HEK293T (cell line): ENCODE data around the gene TUBB4A.

Experiments
- CTCF ChIA-PET: fragments of 350-600 bp; formaldehyde crosslinking; extraction: SDS; loops from one replicate; lab custom pipeline; 2021; ENCODE audit warnings: antibody characterized with exemption, inconsistent platforms; lab: Yijun Ruan, JAX
- POLR2A ChIA-PET: fragments of 350-600 bp; formaldehyde crosslinking; extraction: SDS; loops from one replicate; lab custom pipeline; 2020; ENCODE audit warnings: antibody characterized with exemption, inconsistent platforms; lab: Yijun Ruan, JAX
- DNase-seq: peaks from one replicate; pipeline ENCODE4 v3.0.0; 2012; ENCODE audit warnings: mixed read lengths; ENCODE audit errors: extremely low spot score
- ARNT ChIP-seq: fragments of 450-650 bp; IDR thresholded peaks from 2 replicates; pipeline ENCODE4 v1.6.1; 2017; ENCODE audit warnings: mild to moderate bottlenecking
- BHLHE40 ChIP-seq: fragments of 450-650 bp; IDR thresholded peaks from 2 replicates; pipeline ENCODE4 v1.6.1; 2016; ENCODE audit warnings: mild to moderate bottlenecking, moderate library complexity, borderline replicate concordance
- CTBP1 ChIP-seq: fragments of 450-650 bp; IDR thresholded peaks from 2 replicates; pipeline ENCODE4 v1.6.1; 2016; ENCODE audit warnings: borderline replicate concordance
- ELF4 ChIP-seq: fragments of 450-650 bp; IDR thresholded peaks from 2 replicates; pipeline ENCODE4 v1.6.1; 2017; ENCODE audit warnings: antibody characterized with exemption
- FOXA1 ChIP-seq: fragments of 450-650 bp; IDR thresholded peaks from 2 replicates; pipeline ENCODE4 v1.6.1; 2016; ENCODE audit warnings: mild to moderate bottlenecking
- FOXK2 ChIP-seq: fragments of 450-650 bp; IDR thresholded peaks from 2 replicates; pipeline ENCODE4 v1.6.1; 2016; ENCODE audit warnings: mild to moderate bottlenecking
- FOXM1 ChIP-seq: fragments of 450-650 bp; IDR thresholded peaks from 2 replicates; pipeline ENCODE4 v1.6.1; 2017; ENCODE audit warnings: mild to moderate bottlenecking, borderline replicate concordance
- HDGF ChIP-seq: fragments of 450-650 bp; IDR thresholded peaks from 2 replicates; pipeline ENCODE4 v1.6.1; 2017; ENCODE audit warnings: antibody characterized with exemption, borderline replicate concordance
- L3MBTL2 ChIP-seq: fragments of 450-650 bp; conservative IDR thresholded peaks from 2 replicates; pipeline ENCODE4 v1.6.1; 2016; ENCODE audit warnings: mild to moderate bottlenecking
- LEF1 ChIP-seq: fragments of 450-650 bp; IDR thresholded peaks from 2 replicates; pipeline ENCODE4 v1.6.1; 2017; ENCODE audit warnings: mild to moderate bottlenecking, borderline replicate concordance
- NFRKB ChIP-seq: fragments of 450-650 bp; IDR thresholded peaks from 2 replicates; pipeline ENCODE4 v1.6.1; 2016; ENCODE audit warnings: mild to moderate bottlenecking, moderate library complexity
- PKNOX1 ChIP-seq: fragments of 450-650 bp; IDR thresholded peaks from 2 replicates; pipeline ENCODE4 v1.6.1; 2016
- SP1 ChIP-seq: fragments of 450-650 bp; IDR thresholded peaks from 2 replicates; pipeline ENCODE4 v1.6.1; 2017
- SUZ12 ChIP-seq: fragments of 450-650 bp; IDR thresholded peaks from 2 replicates; pipeline ENCODE4 v1.6.1; 2016; ENCODE audit warnings: mild to moderate bottlenecking
- TARDBP ChIP-seq: fragments of 450-650 bp; IDR thresholded peaks from 2 replicates; pipeline ENCODE4 v1.6.1; 2016
- ZNF384 ChIP-seq: fragments of 450-650 bp; IDR thresholded peaks from 2 replicates; pipeline ENCODE4 v1.6.1; 2016

The TUBB4A gene

DNA sequence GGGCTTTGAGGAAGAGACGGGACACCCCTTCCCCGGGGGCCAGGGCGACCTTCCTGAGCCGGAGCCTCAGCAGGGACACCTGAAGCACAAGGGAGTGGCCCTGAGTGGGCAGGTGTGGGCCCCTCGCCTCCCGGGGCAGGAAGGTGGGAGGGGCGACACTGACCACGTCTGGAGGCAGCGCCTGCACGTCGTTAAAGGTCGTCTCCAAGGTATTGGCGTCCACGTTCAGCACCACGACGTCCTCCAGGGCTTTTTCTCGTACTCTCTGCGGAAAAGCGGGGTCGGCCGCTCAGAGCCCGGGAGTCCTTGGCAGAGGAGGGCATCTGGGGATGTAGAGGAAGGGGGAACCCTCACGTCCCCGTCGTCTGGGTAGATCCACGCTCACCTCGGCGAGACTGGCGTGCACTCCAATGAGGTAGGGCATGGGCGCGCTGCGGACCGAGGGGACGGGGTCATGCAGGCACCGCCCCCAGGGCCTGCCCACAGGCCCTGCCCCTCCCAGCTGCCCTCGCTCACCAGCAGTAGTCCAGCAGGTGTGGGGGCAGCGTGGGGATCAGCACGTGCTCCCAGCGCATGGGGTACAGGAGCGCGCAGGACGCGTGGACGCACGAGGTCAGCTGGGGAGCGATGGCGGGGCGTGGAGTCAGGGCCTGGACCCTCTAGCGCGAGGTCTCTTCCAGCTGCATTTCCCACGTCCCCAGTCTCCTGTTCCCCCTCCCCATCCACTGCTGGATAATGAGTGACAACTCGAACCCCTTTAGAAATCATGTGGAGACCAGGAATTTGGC is 26.6 kb downstream of the TUBB4A start:
- peak; percentile 31 for DNase-seq
- TF ChIP-seq PKNOX1 (peak; percentile 67), FOXM1 (no peak), L3MBTL2 (peak; percentile 19; the same call in 1 of the 2 replicates)
- POLR2A ChIA-PET: no interaction called here
- CTCF ChIA-PET: no interaction called here

- no peak for DNase-seq
- TF ChIP-seq LEF1: no peak
- TF ChIP-seq SUZ12: no peak
- no peak for TF ChIP-seq ZNF384
- TF ChIP-seq L3MBTL2: no peak
- no peak for TF ChIP-seq HDGF
- no peak for TF ChIP-seq FOXK2
- no peak for TF ChIP-seq CTBP1
- TF ChIP-seq PKNOX1: no peak
- no peak for TF ChIP-seq ARNT
- no peak for TF ChIP-seq SP1
- TF ChIP-seq ELF4: no peak
- TF ChIP-seq BHLHE40: no peak
- no peak for TF ChIP-seq FOXA1
- TF ChIP-seq NFRKB: no peak
- no peak for TF ChIP-seq TARDBP
- POLR2A ChIA-PET: no interaction called here
- CTCF ChIA-PET: no interaction called here
These were observed 28.5 kb downstream of the TUBB4A start for GRCh38 chr19:6473647-6474046.

DNA sequence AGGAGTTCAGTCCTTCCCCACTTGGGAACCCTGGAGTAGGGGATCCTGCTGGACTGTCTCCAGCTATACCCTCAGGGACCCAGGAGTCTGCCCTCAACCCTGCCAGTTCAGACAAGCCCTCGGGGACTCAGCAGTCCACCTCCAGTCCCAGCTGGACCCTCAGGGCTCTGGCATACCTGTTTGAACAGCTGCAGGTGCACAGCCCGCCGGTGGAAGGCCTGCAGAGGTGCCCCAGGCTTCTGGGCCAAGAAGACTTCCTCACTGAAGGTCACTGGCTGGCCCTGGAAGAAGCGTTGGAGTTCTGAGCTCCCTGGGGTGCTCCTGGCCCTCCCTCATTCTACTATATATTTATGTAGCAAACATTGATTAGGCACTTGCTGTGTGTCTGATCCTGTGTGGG is 29.4 kb downstream of the TUBB4A start:
- no peak for DNase-seq
- POLR2A ChIA-PET: no interaction called here
- TF ChIP-seq FOXK2: no peak
- no peak for TF ChIP-seq HDGF
- TF ChIP-seq SUZ12: no peak
- TF ChIP-seq ELF4: no peak
- CTCF ChIA-PET: no interaction called here

DNA sequence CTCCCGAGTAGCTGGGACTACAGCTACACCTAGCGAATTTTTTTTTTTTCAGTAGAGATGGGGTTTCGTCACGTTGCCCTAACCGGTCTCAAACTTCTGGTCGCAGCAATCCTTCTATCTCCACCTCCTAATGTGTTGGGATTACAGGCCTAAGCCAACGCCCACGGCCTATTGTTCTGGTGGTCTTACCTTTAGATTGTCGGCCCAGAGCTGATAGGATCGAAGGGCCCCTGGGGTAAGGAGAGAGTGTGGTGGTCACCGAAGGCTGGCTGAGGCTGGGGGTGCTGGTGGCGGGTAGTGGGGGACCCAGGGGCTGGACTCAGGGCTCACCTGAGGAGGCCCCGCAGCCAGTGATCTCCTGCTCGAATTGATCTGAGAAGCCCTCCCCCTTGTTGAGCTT is 31.0 kb downstream of the TUBB4A start:
- DNase-seq: no peak
- CTCF ChIA-PET: no interaction called here
- POLR2A ChIA-PET: no interaction called here
- TF ChIP-seq FOXA1 (no peak), ELF4 (no peak), FOXK2 (no peak), SP1 (no peak)

DNA sequence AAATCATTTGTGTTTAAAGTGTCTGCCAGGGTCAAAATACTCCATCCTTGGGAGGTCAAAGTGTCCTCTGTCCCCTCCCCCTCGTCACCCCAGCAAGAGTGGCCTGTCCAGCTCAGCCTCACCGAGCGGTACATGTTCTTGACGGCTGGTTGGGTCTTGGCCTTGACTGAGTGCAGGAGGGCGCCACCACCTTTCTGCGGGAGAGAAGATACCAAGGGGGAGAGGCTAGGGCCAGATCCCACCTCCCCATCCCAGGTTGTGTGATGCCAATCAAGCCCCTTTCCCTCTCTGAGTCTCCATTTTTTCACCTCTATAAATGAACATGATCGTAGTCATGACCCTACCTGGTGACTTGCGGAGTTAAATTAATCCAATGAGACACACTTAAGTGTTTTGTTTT is 31.9 kb downstream of the TUBB4A start:
- ChIA-PET CTCF (no interaction called here), POLR2A (interaction anchor here (0.9 kb wide), 1 partner anchor 10 kb away, joined by 3 read pairs; the partner anchor contains the start of gene SLC25A23)
- TF ChIP-seq BHLHE40 (no peak), HDGF (no peak), TARDBP (no peak)
- no peak for DNase-seq

GRCh38 chr19:6467384-6467783 is 34.7 kb downstream of the TUBB4A start:
- ChIA-PET CTCF (no interaction called here), POLR2A (no interaction called here)
- TF ChIP-seq ZNF384 (no peak), SP1 (no peak), FOXM1 (no peak), TARDBP (no peak), FOXK2 (no peak), NFRKB (no peak), SUZ12 (no peak), ELF4 (no peak), CTBP1 (no peak), ARNT (no peak), PKNOX1 (no peak), L3MBTL2 (no peak), HDGF (no peak), FOXA1 (no peak), BHLHE40 (no peak), LEF1 (no peak)
- DNase-seq: no peak

- TF ChIP-seq BHLHE40 (no peak), ZNF384 (no peak), ARNT (no peak), PKNOX1 (no peak), ELF4 (no peak)
- no peak for DNase-seq
- ChIA-PET POLR2A (no interaction called here), CTCF (no interaction called here)
These were observed 35.4 kb downstream of the TUBB4A start for GRCh38 chr19:6466526-6467248.
